Measurements from ENCODE around the gene SEMA3F.

DNA sequence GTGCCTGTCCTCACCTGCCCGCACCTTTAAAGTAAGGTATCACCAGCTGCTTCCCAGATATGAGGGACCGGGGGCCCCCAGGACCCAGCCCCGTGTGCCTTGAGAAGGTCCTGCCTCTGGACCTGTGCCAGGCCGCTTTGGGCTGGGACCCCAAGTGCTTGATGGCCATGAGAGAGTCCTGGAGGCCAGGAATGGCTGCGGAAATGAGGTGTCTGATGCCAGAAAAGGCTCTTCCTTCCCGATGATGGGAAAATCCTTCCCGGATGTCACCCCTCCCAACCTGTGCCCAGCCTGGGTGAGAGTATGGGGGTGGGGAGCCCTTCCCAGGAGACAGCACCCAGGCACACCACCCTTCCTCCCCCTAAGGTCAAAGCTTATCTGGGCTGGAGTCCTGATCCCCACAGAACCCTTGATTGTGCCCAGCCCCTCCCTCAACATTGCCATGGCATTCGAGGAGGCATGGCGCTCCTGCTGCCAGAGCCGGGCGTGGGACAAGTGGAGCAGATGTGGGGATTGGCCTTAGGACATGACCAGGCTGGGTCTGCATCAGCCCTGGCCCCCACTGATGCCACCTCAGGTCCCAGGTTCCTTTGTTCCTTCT is 14.2 kb downstream of the SEMA3F start:
- TF ChIP-seq POLR2A (IDR thresholded peaks at IDR 0.05) (no peak), POLR2AphosphoS5 (IDR thresholded peaks at IDR 0.05; ENCODE audit: insufficient read depth in 1 of 2, low read depth in 1 of 2) (no peak)
- TF ChIP-seq, protein P1, sequence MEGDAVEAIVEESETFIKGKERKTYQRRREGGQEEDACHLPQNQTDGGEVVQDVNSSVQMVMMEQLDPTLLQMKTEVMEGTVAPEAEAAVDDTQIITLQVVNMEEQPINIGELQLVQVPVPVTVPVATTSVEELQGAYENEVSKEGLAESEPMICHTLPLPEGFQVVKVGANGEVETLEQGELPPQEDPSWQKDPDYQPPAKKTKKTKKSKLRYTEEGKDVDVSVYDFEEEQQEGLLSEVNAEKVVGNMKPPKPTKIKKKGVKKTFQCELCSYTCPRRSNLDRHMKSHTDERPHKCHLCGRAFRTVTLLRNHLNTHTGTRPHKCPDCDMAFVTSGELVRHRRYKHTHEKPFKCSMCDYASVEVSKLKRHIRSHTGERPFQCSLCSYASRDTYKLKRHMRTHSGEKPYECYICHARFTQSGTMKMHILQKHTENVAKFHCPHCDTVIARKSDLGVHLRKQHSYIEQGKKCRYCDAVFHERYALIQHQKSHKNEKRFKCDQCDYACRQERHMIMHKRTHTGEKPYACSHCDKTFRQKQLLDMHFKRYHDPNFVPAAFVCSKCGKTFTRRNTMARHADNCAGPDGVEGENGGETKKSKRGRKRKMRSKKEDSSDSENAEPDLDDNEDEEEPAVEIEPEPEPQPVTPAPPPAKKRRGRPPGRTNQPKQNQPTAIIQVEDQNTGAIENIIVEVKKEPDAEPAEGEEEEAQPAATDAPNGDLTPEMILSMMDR (IDR thresholded peaks at IDR 0.05), result no peak
